RWPE1 (cell line): ENCODE data around the gene GPC5.

Source experiments
- CTCF ChIA-PET: fragments of 350-600 bp; sonication (Branson Sonifier 250); formaldehyde crosslinking; extraction: SDS; loops from one replicate; lab custom pipeline; 2021; lab: Yijun Ruan, JAX
- POLR2A ChIA-PET: fragments of 400-600 bp; formaldehyde crosslinking; extraction: SDS; loops from one replicate; lab custom pipeline; 2020; ENCODE audit warnings: antibody characterized with exemption; ENCODE audit not compliant: low non-redundant PET; lab: Yijun Ruan, JAX
- DNase-seq: peaks from one replicate; pipeline ENCODE4 v3.0.0; 2012; ENCODE audit warnings: low spot score
- H3K27ac ChIP-seq: fragments of 450-650 bp; 2 replicates; pipeline ENCODE4 v1.5.1; 2017
- CTCF ChIP-seq: fragments of 450-650 bp; conservative IDR thresholded peaks from 2 replicates; pipeline ENCODE4 v1.5.1; 2017; ENCODE audit warnings: low read depth, mild to moderate bottlenecking

The GPC5 gene

GRCh38 chr13:91618315-91618714, 219.9 kb downstream of the GPC5 start:
- TF ChIP-seq CTCF: no peak
- CTCF ChIA-PET: no interaction called here
- DNase-seq: no peak
- POLR2A ChIA-PET: no interaction called here
- no peak overlapping the region for H3K27ac ChIP-seq

GRCh38 chr13:91620670-91621141, 222.3 kb downstream of the GPC5 start:
- POLR2A ChIA-PET: no interaction called here
- TF ChIP-seq CTCF: no peak
- H3K27ac ChIP-seq: no peak overlapping the region
- CTCF ChIA-PET: no interaction called here
- no peak for DNase-seq

GRCh38 chr13:91621161-91621560, 222.7 kb downstream of the GPC5 start:
- no peak for DNase-seq
- TF ChIP-seq CTCF: no peak
- POLR2A ChIA-PET: no interaction called here
- no peak overlapping the region for H3K27ac ChIP-seq
- CTCF ChIA-PET: no interaction called here

GRCh38 chr13:91621963-91622362, 223.5 kb downstream of the GPC5 start:
- ChIA-PET CTCF (no interaction called here), POLR2A (no interaction called here)
- TF ChIP-seq CTCF: no peak
- no peak overlapping the region for H3K27ac ChIP-seq
- DNase-seq: no peak

GRCh38 chr13:91622778-91623550, 224.5 kb downstream of the GPC5 start:
- CTCF ChIA-PET: no interaction called here
- DNase-seq: no peak
- TF ChIP-seq CTCF: no peak
- POLR2A ChIA-PET: no interaction called here
- no peak overlapping the region for H3K27ac ChIP-seq

GRCh38 chr13:91627952-91628739, 229.7 kb downstream of the GPC5 start:
- CTCF ChIA-PET: no interaction called here
- no peak for DNase-seq
- no peak for TF ChIP-seq CTCF
- H3K27ac ChIP-seq: no peak overlapping the region
- POLR2A ChIA-PET: no interaction called here
